Measurements from ENCODE around the gene FAM78A.
"Not testable (repeated sequence)": the region's sequence is repeated elsewhere in the genome, so short reads cannot be mapped to it uniquely, and the experiment has no call there.

FAM78A gene

DNA sequence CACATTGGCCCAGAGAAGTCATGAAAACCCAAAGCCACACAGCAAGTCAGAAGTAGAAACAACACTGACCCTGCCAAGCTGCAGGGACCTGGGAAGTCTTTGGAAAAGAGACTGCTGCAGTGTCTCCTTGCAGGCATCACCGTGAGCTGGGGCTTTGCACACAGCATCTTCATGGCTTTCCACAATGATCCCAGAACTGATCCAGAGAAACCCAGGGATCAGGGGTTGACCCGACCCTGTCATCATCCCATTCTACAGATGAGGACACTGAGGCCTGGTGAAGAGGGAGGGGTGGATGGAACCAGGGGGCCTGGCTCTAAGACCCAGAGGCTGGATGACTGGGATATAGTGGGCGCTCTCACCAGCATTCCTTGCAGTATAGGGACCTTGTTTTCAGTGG lies 4.3 kb upstream of the FAM78A start:
- no peak for DNase-seq

DNA sequence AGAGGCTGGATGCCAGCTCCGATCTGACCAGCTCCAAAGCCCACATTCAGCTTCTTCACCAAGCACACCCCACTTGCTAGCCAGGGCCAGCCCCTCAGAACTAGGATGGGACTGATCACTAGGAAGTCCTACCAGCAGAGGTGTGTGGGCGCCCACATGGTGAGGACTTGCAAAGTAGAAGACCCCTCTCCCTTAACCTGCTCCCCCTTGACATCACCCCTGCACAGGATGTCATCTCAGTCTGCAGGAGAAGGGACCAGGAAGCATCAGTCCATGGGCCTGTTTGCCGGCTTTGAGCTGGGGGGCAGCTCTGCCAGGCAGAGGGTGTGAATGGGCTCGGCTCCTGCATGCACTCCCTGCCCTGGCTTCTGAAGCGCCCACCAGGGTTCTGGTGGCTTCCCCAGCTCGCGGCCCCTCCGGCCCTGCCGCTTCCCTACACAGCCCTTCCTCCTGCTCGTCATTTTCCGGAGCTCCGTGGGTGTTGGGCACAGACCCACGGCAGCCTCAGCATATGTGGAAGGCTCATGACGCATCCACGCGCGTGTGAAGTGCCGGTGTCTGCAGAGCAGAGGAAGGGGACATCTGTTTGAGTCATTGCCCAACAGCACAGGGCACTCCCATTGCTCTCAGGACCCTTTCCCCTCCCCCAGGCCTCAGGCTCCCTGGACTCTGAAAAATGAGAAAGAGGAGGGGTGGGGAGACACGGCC lies 3.7 kb upstream of the FAM78A start:
- no peak for DNase-seq

DNA sequence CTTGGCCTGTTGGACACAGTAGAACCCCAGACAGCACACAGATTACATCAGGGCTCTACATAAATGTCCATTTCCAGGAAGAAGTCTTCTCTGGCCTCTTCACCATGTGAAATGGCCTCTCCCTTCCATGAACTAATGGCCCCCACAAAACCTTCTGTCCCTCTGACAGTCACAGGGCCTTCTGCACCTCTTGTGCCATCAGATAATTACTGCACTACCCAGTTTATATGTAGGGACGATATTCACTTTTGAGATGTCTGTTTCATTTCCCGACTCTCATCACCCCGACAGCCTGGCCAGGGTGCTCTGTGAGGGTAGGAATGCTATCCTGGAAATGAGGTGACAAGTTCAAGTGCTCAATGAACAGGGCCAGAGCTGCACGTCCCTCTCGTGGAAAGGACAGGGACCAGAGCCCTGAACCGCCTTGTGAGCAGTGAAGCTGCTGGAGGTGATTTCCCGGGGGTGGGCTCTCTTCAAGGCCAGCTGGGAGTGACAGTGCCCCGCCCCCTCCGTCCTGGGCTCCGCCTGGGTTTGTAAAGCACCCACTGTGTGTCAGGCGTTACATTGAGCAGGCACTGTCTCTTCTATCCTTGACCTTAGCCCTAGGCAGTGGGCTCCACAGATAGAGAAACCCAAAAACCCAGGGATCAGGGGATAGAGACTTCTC lies 3.0 kb upstream of the FAM78A start:
- no peak for DNase-seq

DNA sequence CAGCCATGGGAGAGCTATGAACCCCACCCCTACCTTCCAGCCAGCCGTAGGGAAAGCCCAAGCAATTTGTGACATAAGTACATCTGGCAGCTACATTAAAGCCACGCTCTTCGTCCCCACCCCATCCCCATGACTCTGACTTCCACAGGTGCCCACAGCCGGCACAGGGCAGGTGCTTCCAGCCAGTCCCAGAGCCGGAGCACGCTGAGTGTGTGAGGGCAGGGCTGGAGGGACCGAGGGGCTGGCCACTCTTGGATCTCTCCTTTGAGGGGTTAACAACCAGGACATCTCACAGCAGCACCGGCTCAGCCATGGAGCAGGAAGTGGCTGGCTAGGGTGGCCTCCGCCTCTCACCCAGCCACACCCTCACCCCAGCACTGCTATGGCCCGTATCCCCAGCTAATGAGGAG lies 2.4 kb upstream of the FAM78A start:
- DNase-seq, result no peak

DNA sequence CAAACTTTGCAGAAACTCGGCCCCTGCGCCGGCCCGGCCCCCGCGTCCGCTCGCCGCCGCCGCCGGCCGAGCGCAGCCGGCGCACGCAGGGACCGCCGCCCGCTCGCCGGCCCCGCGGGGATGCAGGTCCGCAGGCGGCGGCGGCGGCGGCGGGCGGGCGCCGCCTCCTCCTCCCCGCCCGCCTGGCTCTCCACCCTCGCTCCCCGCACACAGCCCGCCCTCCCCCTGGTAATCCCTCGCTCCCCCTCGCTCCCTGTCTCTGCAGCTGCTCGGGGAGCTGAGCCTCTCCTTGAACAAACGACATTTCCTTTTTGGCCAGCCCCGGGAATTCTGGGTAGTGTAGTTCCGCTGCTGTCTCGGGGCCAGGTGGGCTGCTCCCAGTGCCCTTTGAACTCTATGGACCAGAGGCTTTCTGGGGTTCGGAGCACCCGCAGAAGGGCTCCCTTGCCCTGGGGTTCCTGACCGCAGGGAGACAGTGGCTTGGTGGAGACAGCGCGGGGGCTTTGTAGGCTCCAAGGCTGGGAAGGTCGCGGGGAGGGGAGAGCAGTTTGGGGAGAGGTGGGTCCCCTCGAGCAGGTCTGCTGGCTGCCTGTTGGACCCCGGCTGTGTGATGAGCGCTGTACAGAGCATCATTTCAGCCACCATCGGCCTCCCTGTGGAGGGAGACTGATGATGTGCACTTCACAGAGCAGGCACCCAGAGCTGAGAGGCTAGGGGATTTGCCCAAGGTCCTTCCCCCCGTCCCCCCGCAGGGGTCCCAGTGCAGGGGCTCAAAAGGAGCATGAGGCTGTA lies 1.8 kb upstream of the FAM78A start:
- peak; percentile 79 for DNase-seq

DNA sequence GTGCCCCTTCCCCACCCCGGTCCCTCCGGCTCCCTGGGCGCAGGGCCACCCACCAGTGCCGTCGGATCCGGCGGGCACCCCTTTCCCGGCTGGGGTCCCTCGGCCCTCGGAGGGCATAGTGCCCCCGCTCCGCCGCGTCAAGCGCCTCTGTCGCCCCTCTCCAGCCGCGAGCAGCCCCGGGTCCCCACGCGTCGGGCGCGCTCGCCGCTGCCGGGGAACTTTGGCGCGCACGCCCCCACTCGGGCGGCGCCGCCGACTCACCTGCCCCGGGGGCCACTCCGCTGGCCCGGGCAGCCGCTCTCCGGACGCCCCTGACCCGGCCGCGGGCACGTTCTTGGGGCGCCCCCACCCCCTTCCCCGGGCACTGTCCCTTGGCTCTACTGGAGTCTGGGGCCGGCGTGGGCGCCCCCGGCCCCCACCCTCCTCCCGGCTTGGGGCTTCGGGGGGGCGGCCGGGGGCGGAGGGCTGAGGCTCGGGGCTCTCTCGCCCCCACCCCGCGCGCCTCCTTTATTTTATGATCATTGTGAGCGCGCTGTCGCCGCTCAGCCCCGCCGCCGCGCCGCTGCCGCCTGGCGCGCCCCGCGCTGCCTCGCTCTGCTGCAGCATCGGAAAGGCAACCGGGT lies 1.1 kb upstream of the FAM78A start:
- no peak for DNase-seq

DNA sequence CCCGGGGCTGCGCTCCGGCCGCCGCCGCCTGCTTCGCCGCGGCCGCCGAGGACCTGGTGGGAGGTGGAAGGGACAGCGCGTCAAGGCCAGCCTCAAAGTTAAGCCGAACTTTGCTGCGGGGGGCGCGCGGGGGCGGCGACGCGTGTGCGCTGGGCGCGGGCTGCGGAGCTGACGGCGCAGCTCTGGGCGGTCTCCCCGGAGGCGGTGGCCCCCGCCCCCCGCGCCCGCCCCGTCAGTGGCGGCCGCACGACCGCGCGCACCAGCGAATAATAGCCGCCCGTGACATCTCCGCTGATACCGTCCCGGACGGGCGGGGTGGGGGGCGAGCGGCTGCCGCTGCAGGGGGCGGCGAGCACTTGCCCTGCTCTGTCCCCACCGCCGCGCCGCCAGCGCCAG lies 579 bp upstream of the FAM78A start:
- no peak for DNase-seq

DNA sequence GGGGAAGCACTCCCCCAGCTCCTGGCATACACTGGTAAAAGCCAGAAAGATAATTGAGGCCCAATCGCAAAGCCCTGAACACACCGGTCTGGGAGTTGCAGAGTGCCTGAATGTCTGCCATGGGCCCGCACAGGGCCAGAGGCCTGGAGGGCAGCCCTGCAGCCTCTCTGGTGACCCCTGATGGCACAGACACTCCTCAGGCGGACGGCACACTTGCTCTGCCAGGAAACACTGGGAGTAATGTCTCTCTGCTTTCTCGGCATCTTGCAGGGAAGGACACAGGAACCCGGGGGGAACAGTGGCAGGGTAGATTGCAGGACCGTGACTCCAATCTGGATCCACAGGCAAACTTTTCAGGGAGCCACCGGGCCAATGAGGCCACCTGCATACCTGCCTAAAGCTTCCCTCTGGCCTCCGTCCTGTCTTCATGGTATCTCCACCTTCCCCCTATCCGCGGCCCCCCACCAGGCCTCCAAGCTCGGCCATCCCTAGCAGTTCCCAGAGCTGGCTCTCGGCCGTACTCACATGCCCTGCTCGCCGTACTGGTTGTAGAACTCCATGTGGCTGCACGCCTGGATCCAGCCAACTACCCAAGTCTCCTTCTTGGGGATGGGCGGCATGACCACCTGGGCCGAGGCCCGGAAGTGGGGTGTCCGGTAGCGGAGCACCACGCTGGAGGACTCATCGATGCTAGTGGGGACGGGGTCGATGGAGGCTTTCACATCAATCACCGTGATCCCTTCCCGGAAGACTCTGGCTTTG lies 797 bp downstream of the FAM78A start:
- DNase-seq, result no peak

DNA sequence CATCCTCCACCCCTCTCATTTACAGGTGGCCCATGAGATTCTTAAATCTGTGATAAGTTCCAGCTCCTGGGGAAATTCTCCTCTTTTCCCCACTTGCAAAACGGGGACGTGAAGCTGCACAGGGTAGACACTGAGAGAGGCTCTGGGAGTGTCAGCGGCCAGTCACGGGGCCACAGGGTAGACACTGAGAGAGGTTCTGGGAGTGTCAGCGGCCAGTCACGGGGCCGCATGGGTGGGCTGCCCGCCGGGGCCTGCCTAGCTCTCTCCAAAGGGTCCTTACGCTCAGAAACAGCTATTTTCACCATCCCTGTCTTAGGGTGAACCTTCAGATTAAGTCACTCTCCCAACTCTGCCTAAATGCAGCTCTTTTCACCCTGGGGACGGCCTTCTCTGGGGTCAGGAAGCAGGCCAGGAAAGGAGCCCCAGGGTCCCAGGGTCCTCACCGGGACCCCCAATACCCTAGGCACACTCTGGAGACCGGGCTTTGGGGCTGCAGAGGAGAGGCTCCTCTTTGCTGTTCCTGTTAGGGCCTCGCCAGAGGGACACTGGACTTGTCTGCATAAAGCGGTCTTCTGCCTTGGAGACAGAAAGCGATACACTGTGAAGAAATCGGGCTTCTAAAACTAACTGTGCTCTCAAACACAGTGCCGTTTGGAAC lies 1.5 kb downstream of the FAM78A start:
- DNase-seq, result no peak

DNA sequence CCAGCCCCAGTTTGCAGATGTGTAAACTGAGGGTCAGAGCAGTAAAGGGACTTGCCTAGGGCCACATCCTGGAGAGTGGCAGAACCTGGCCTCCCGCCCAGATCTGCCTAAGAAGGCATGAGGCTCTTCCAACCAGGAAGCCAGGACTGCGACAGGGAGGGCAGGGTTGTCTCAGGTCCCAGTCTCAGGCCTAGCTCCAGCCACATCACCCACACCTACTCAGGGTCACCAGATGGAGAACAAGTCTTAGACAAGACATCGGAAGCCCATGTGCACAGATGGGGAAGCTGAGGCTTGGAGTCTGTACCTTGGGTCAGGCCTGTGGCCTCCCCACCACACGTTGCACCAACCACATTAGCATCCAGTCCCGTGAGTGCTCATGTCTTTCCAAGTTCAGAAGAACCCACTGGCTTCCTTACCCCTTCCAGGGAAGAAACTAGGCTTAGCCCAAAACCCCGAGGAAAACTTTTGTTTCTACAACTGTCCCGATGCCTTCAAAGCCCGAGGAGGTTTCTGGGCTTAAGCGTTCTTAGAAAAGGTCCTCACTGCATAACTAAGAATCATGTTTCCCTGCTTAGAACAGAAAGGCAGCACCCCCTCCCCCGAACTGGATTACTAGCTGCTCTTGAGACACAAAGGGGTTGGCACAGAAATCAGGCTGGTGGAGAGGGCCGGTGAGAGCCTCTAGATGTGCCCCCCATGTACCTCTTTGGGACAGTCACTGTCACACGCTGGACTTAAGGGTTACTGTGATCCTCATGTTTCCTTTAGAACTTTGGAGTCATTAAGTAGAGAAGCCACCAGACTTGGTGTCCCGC lies 2.2 kb downstream of the FAM78A start:
- no peak for DNase-seq

DNA sequence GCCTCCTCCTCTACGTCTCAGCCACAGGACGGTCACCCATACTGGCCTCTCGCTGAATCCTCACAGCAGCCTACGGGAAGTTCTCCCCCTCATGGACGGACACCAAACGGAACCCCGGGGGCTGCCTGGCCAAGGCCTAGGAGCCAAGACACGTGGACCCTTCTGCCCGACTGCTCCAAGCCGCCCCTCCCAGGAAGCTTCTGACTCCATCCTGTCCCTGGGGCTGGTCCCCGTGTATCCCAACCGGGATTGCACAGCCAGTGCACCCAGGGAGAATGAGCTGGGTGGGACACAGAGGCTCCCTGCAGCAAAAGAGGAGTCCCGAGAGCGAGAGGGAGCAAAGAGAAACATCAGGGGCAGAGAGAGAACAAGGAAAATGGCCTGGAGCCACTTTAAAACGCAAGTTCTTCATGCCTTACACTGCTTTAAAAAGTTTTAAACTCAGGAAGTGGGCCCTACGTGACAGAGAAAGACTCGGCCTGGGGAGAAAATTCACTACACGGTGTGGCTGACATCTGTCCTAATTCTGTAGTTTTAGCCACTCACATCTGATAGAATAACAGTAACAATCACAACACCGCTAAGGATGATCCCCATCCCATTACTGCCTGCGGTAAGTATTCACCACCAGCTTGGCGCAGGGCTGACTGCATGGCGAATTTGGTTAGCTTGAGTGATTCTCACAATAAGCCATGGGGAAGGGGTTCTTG lies 3.0 kb downstream of the FAM78A start:
- no peak for DNase-seq

DNA sequence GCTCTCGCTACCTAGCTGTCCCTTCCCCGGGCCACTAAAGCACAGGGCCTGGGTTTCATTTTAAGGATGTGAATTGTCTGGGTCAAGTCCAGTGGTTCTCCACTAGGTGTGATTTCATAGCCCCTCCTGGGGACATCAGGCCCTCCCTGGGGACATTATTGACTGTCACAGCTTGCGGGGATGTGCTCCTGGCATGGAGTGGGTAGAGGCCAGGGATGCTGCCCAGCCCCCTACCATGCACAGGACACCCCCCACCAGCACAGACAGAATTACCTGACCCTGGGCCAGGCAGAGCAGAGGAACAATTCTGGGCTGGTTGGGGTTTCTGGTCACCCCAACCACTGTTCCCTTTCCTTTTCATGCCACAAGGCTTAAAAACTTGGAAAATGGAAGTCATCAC lies 4.1 kb downstream of the FAM78A start:
- DNase-seq, result no peak

DNA sequence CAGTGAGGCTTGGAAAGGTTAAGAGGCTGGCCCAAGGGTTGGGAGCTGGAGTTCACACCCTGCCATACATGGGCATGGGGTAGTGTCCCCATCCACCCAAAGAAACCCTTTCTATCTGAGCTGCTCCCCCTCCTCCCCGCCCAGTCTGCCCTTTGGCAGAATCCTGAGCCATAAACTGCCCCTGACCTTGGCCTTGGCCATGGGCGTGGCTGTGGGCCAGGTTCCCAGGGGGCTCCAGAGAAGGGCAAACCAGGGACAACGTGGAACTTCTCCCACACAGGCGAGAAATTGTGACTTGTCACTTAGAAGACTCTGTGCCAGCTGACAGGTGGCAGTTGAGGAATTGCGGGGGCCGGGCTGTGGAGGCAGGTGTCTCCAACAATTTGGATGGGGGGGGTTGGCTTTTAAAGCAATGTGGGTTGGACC lies 4.8 kb downstream of the FAM78A start:
- DNase-seq, result no peak

DNA sequence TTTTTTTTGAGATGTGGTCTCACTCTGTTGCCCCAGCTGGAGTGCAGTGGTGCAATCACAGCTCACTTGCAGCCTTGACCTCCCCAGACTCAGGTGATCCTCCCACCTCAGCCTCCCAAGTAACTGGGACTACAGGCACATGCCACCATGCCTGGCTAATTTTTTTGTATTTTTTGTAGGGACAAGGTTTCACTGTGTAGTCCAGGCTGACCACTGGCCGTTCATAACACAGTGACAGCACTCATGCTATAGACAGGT lies 5.4 kb downstream of the FAM78A start:
- DNase-seq, result not testable (repeated sequence)

DNA sequence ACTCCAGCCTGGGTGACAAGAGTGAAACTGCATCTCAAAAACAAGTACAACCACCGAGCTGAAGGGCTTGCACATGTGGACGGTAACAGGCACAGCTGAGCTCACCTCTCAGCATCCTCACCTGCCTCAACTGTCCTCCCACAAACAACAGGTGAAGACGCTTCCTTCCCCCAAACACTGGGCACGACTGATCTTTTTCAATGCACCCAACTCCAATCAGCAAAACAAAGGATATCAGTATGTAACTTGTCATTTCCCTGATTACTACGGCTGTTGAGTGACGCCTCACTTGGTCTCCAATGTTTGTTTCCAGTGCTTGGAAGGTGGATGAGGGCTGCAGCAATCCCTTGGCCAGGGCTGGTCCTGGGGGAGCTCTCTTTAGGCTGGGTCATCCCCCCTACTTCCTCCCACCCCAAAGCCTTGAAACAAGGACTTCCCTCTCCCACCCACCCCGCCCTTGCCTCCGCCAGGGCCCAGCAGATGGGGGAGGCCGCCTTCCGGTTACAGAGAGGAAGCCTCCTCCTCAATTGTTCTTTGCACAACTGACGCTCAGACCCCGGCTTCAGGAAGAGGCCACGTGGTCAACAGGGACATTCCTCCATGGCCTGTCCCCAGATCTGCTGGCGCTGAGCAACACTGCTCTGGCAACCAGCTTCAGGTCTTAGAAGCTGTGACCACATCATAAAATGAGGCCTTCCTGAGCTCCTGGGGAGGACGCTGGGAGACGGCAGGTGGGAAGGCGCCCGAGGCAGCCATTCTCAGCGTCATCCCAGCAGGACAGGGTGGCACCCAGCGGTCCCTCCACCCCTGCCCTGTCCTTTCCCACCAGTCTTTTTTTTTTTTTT lies 5.9 kb downstream of the FAM78A start:
- no peak for DNase-seq

DNA sequence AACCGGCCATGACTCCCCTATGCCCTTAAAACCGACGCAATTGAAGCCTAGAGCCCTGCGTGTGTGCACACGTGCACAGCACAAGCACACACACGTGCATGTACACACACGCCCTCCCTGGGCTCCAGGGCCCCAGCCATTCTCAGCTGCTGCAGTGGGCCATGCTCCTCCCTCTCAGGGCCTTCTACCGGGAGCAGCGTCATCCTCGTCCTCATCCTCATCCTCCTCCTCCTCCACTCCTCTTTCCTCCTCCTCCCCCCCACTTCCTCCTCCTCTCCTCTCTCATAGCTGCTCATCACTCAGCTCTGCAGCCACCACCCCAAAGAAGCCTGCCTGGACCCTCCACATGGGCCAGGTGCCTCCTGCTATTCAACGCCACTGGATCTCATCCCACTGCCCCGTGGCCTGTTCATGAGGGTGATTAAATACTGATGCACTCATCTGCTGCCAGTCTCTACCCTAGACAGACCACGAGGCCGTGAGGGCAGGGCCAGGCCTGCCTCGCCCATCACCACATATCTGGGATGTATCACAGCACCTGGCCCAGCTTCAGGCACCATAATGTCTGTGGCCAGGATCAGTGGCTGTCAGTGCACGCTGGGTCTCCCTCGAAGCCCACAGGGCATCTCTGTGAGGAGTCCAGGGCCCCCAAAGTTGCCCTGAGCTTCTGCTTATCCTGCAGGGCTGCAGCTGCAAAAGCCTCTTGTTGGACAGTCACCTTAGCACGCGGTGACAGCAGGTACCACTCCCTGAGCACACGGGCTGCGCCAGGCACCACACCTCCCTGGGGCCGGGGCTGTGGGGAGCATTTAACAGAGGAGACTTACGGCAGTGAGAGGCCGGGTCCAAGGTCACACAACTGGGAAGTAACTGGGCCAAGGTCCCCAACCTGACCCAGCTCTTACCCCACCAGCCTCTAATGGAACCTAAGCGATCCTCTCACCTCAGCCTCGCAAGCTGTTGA lies 9.8 kb downstream of the FAM78A start:
- no peak for DNase-seq

DNA sequence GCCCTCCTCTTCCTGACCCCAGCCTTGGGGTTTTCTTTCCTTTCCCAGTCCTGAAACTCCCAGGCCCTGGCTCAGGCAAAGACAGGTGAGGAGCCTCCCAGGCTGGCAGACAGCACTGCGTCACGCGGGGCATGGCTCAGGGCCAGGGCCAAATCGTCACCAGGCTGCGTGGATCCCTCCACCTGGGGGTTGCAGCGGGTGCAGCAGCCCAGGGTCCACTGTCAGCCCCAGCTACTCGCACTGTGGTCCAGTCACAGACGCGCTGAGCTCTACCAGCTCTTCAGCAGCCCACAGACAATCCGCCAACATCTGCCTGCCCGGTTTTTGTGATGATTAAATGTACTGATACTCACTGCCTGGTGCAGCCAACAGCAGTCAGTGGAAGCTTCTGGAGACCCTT lies 12.1 kb downstream of the FAM78A start:
- no peak for DNase-seq

DNA sequence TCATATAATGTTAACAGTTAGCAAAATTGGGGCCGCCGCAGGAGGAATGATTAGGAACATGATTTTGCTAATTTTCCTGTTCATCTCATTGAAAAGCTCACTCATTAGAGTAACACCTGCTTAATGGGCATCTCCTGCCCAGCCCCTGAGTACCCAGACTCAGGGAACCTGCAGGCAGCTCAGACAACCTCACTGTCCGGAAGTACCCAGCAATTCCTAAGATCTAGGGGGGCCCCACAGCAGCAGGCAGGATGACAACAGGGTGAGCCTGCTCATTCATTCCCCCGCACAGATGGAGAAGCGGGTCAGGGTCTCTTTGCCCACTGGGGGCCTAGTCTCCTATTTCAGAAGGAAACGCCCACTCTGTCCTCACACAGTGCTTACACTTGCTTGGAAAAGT lies 12.6 kb downstream of the FAM78A start:
- no peak for DNase-seq

DNA sequence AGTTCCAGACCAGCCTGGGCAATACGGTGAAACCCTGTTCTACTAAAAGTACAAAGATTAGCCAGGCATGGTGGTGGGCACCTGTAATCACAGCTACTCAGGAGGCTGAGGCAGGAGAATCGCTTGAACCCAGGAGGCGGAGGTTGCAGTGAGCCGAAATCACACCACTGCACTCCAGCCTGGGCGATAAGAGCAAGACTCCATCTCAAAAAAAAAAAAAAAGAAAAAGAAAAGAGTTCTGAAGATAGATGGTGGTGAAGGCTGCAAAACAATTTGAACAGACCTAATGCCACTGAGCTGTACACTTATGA lies 13.3 kb downstream of the FAM78A start:
- not testable (repeated sequence) for DNase-seq

Measured in NCI-H1092 (cell line).